ENCODE data around the gene NCAPD2. TPM values are rescaled to one million over a fixed set of nuclear protein-coding genes. Genes with fewer than 3 reads are reported as not detected.
A peak's percentile ranks its signal among the peaks of the same experiment; 100 is the strongest.
"Not testable (repeated sequence)": the region's sequence is repeated elsewhere in the genome, so short reads cannot be mapped to it uniquely, and the experiment has no call there.

Gene NCAPD2
- total RNA-seq, 1 donor from 2014 or later: 99.1 TPM

GRCh38 chr12:6466184-6466573 lies 27.7 kb upstream of the NCAPD2 start:
- Mint-ChIP-seq H3K4me3 (ENCODE audit: low read depth) (no peak overlapping the region), H3K27ac (no peak overlapping the region), H3K36me3 (ENCODE audit: insufficient read depth) (peaks cover 3% of the 10 kb centered on the region), H3K9me3 (ENCODE audit: low read depth) (no peaks in the 10 kb centered on the region), H3K4me1 (ENCODE audit: low read depth) (peaks cover 4% of the 10 kb centered on the region), H3K27me3 (peaks cover 31% of the 10 kb centered on the region)
- TF ChIP-seq, protein P1, sequence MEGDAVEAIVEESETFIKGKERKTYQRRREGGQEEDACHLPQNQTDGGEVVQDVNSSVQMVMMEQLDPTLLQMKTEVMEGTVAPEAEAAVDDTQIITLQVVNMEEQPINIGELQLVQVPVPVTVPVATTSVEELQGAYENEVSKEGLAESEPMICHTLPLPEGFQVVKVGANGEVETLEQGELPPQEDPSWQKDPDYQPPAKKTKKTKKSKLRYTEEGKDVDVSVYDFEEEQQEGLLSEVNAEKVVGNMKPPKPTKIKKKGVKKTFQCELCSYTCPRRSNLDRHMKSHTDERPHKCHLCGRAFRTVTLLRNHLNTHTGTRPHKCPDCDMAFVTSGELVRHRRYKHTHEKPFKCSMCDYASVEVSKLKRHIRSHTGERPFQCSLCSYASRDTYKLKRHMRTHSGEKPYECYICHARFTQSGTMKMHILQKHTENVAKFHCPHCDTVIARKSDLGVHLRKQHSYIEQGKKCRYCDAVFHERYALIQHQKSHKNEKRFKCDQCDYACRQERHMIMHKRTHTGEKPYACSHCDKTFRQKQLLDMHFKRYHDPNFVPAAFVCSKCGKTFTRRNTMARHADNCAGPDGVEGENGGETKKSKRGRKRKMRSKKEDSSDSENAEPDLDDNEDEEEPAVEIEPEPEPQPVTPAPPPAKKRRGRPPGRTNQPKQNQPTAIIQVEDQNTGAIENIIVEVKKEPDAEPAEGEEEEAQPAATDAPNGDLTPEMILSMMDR (IDR thresholded peaks at IDR 0.05; ENCODE audit: unreplicated experiment): no peak
- no peak for DNase-seq (ENCODE audit: low spot score, unreplicated experiment)

DNA sequence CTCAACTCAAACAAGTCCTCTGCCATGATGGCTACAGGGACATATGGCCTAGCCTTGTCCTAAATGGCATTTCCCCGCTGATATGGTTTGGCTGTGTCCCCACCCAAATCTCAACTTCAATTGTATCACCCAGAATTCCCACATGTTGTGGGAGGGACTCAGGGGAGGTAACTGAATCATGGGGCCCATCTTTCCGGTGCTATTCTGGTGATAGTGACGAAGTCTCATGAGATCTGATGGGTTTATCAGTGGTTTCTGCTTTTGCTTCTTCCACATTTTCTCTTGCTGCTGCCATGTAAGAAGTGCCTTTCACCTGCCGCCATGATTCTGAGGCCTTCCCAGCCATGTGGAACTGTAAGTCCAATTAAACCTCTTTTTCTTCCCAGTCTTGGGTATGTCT lies 27.2 kb upstream of the NCAPD2 start:
- H3K4me3 Mint-ChIP-seq (ENCODE audit: low read depth); H3K36me3 Mint-ChIP-seq (ENCODE audit: insufficient read depth); DNase-seq (ENCODE audit: low spot score, unreplicated experiment); H3K9me3 Mint-ChIP-seq (ENCODE audit: low read depth); H3K27ac Mint-ChIP-seq; H3K4me1 Mint-ChIP-seq (ENCODE audit: low read depth): not testable (repeated sequence)
- H3K27me3 Mint-ChIP-seq: peaks cover 34% of the 10 kb centered on the region

DNA sequence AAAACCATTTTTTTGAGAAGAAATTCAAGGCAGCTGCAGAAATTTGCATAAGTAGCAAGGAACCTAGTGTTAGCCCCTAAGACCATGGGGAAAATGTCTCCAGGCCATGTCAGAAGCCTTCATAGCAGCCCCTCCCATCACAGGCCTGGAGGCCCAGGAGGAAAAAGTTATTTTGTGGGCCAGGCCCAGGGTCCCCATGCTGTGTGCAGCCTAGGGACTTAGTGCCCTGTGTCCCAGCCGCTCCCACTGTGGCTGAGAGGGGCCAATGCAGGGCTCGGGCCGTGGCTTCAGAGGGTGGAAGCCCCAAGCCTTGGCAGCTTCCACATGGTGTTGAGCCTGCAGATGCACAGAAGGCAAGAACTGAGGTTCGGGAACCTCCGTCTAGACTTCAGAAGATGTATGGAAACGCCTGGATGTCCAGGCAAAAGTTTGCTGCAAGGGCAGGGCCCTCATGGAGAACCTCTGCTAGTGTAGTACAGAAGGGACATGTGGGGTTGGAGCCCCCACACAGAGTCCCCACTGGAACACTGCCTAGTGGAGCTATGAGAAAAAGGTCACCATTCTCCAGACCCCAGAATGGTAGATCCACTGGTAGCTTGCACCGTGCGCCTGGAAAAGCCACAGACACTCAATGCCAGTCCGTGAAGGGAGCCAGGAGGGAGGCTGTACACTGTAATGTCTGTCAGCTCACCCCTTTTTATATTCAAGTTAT lies 26.2 kb upstream of the NCAPD2 start:
- not testable (repeated sequence) for H3K9me3 Mint-ChIP-seq (ENCODE audit: low read depth); H3K4me1 Mint-ChIP-seq (ENCODE audit: low read depth); H3K36me3 Mint-ChIP-seq (ENCODE audit: insufficient read depth); H3K4me3 Mint-ChIP-seq (ENCODE audit: low read depth); H3K27ac Mint-ChIP-seq; DNase-seq (ENCODE audit: low spot score, unreplicated experiment)
- H3K27me3 Mint-ChIP-seq: peaks cover 41% of the 10 kb centered on the region

DNA sequence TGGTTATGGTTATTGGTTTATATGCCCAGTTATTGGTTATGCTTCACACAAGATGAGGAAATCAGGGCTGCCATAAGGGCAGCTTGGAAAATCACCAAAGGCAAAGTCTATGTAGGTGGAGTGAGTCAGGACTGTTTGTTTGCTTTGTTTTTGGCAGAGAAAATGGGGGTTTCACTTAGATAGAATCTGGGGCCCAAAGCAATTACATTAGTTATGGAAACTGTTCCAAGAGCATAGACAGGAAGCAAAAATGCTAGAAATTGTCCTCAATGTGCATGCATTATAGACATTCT lies 25.7 kb upstream of the NCAPD2 start:
- TF ChIP-seq, protein P1 (IDR thresholded peaks at IDR 0.05; ENCODE audit: unreplicated experiment): no peak
- H3K36me3 Mint-ChIP-seq (ENCODE audit: insufficient read depth): peaks cover 3% of the 10 kb centered on the region
- no peak overlapping the region for H3K27ac Mint-ChIP-seq
- no peak for DNase-seq (ENCODE audit: low spot score, unreplicated experiment)
- no peaks in the 10 kb centered on the region for H3K9me3 Mint-ChIP-seq (ENCODE audit: low read depth)
- peaks cover 41% of the 10 kb centered on the region for H3K27me3 Mint-ChIP-seq
- H3K4me1 Mint-ChIP-seq (ENCODE audit: low read depth): peaks cover 7% of the 10 kb centered on the region
- no peak overlapping the region for H3K4me3 Mint-ChIP-seq (ENCODE audit: low read depth)

GRCh38 chr12:6469092-6469491 lies 24.8 kb upstream of the NCAPD2 start:
- Mint-ChIP-seq H3K9me3 (ENCODE audit: low read depth) (no peaks in the 10 kb centered on the region), H3K4me3 (ENCODE audit: low read depth) (peak overlapping the region; percentile 4), H3K4me1 (ENCODE audit: low read depth) (peaks cover 7% of the 10 kb centered on the region), H3K36me3 (ENCODE audit: insufficient read depth) (peaks cover 3% of the 10 kb centered on the region), H3K27me3 (peaks cover 43% of the 10 kb centered on the region), H3K27ac (no peak overlapping the region)
- TF ChIP-seq, protein P1 (IDR thresholded peaks at IDR 0.05; ENCODE audit: unreplicated experiment): no peak
- no peak for DNase-seq (ENCODE audit: low spot score, unreplicated experiment)

GRCh38 chr12:6469609-6470374 lies 24.1 kb upstream of the NCAPD2 start:
- Mint-ChIP-seq H3K27me3 (peaks cover 44% of the 10 kb centered on the region), H3K9me3 (ENCODE audit: low read depth) (no peaks in the 10 kb centered on the region), H3K4me3 (ENCODE audit: low read depth) (peak overlapping the region; percentile 80), H3K27ac (no peak overlapping the region), H3K4me1 (ENCODE audit: low read depth) (peaks cover 9% of the 10 kb centered on the region), H3K36me3 (ENCODE audit: insufficient read depth) (no peaks in the 10 kb centered on the region)
- TF ChIP-seq, protein P1 (IDR thresholded peaks at IDR 0.05; ENCODE audit: unreplicated experiment): peak; percentile 5
- DNase-seq (ENCODE audit: low spot score, unreplicated experiment): no peak
